NCI-H526 (cell line): ENCODE measurements around the gene CERS6.
A peak's percentile ranks its signal among the peaks of the same experiment; 100 is the strongest.

Experiments
- DNase-seq, 2 experiments: peaks; one replicate each; lab custom pipeline; 2025; lab: John Stamatoyannopoulos, UW

The CERS6 gene

GRCh38 chr2:168702579-168702978 lies 246.5 kb downstream of the CERS6 start:
- DNase-seq = no peak

- peak; percentile 83 to 88 for DNase-seq
These were observed 247.9 kb downstream of the CERS6 start for GRCh38 chr2:168703926-168704325.

GRCh38 chr2:168705534-168706470 lies 249.7 kb downstream of the CERS6 start:
- peak; percentile 46 to 68 for DNase-seq

- DNase-seq = peak in 1 of 2 experiments; percentile 53
These were observed 250.7 kb downstream of the CERS6 start for GRCh38 chr2:168706806-168707205.

- DNase-seq = peak; percentile 88 to 89
These were observed 252.0 kb downstream of the CERS6 start for GRCh38 chr2:168708080-168708479.

- peak in 1 of 2 experiments; percentile 48 for DNase-seq
These were observed 254.8 kb downstream of the CERS6 start for GRCh38 chr2:168710754-168711467.

- peak in 1 of 2 experiments; percentile 14 for DNase-seq
These were observed 256.0 kb downstream of the CERS6 start for GRCh38 chr2:168712053-168712452.

- no peak for DNase-seq
These were observed 257.3 kb downstream of the CERS6 start for GRCh38 chr2:168713325-168713724.

- DNase-seq = no peak
These were observed 259.8 kb downstream of the CERS6 start for GRCh38 chr2:168715849-168716248.

- no peak for DNase-seq
These were observed 260.8 kb downstream of the CERS6 start for GRCh38 chr2:168716839-168717238.

GRCh38 chr2:168717790-168718502 lies 261.9 kb downstream of the CERS6 start:
- no peak for DNase-seq

GRCh38 chr2:168718622-168719021 lies 262.6 kb downstream of the CERS6 start:
- DNase-seq = no peak

GRCh38 chr2:168719446-168719845 lies 263.4 kb downstream of the CERS6 start:
- no peak for DNase-seq

GRCh38 chr2:168722592-168722991 lies 266.5 kb downstream of the CERS6 start:
- no peak for DNase-seq

- no peak for DNase-seq
These were observed 267.3 kb downstream of the CERS6 start for GRCh38 chr2:168723275-168723899.

- DNase-seq = no peak
These were observed 270.3 kb downstream of the CERS6 start for GRCh38 chr2:168726375-168726774.

- DNase-seq = no peak
These were observed 271.9 kb downstream of the CERS6 start for GRCh38 chr2:168727904-168728470.

GRCh38 chr2:168729455-168729854 lies 273.4 kb downstream of the CERS6 start:
- no peak for DNase-seq

- DNase-seq = no peak
These were observed 274.3 kb downstream of the CERS6 start for GRCh38 chr2:168730344-168730743.

- no peak for DNase-seq
These were observed 274.9 kb downstream of the CERS6 start for GRCh38 chr2:168731002-168731401.

- DNase-seq = no peak
These were observed 275.5 kb downstream of the CERS6 start for GRCh38 chr2:168731616-168732015.

- DNase-seq = no peak
These were observed 276.0 kb downstream of the CERS6 start for GRCh38 chr2:168732100-168732499.
